CD4-positive, alpha-beta T cell treated with Interleukin-15 for 4 hours (primary cell): ENCODE data around the gene CCNL1.
A peak's percentile ranks its signal among the peaks of the same experiment; 100 is the strongest.
"Not testable (repeated sequence)": the region's sequence is repeated elsewhere in the genome, so short reads cannot be mapped to it uniquely, and the experiment has no call there.

Source experiments
- DNase-seq: peaks from one replicate; pipeline ENCODE4 v3.0.0-alpha.2; 2020; ENCODE audit warnings: low spot score

CCNL1 gene

GRCh38 chr3:157159762-157160657, at the start of gene CCNL1:
CCNL1 (minus strand) TSS chr3:157160147; CDS start chr3:157160094, 53 bp downstream.
- DNase-seq, result peak; percentile 95

- DNase-seq, result no peak
Measured at GRCh38 chr3:157204880-157205279, 44.9 kb upstream of the CCNL1 start.

- no peak for DNase-seq
Measured at GRCh38 chr3:157204431-157204830, 44.5 kb upstream of the CCNL1 start.

GRCh38 chr3:157201648-157202278, 41.8 kb upstream of the CCNL1 start:
- peak; percentile 41 for DNase-seq

- DNase-seq, result no peak
Measured at GRCh38 chr3:157199841-157200240, 39.9 kb upstream of the CCNL1 start.

GRCh38 chr3:157195965-157196364, 36.0 kb upstream of the CCNL1 start:
- DNase-seq, result no peak

GRCh38 chr3:157191149-157191548, 31.2 kb upstream of the CCNL1 start:
- not testable (repeated sequence) for DNase-seq

- no peak for DNase-seq
Measured at GRCh38 chr3:157190380-157190872, 30.5 kb upstream of the CCNL1 start.

- DNase-seq, result no peak
Measured at GRCh38 chr3:157188391-157188790, 28.4 kb upstream of the CCNL1 start.

GRCh38 chr3:157182879-157183278, 22.9 kb upstream of the CCNL1 start:
- DNase-seq, result no peak

- no peak for DNase-seq
Measured at GRCh38 chr3:157180262-157180661, 20.3 kb upstream of the CCNL1 start.

GRCh38 chr3:157179365-157179803, 19.4 kb upstream of the CCNL1 start:
- no peak for DNase-seq

- not testable (repeated sequence) for DNase-seq
Measured at GRCh38 chr3:157178503-157179364, 18.8 kb upstream of the CCNL1 start.

GRCh38 chr3:157177801-157178453, 18.0 kb upstream of the CCNL1 start:
- DNase-seq, result not testable (repeated sequence)

GRCh38 chr3:157176934-157177333, 17.0 kb upstream of the CCNL1 start:
- DNase-seq, result no peak

- DNase-seq, result no peak
Measured at GRCh38 chr3:157175691-157176507, 16.0 kb upstream of the CCNL1 start.

- peak; percentile 98 for DNase-seq
Measured at GRCh38 chr3:157174649-157175498, 14.9 kb upstream of the CCNL1 start.

- peak; percentile 16 for DNase-seq
Measured at GRCh38 chr3:157174290-157174648, 14.3 kb upstream of the CCNL1 start.

- DNase-seq, result not testable (repeated sequence)
Measured at GRCh38 chr3:157173343-157173742, 13.4 kb upstream of the CCNL1 start.

- no peak for DNase-seq
Measured at GRCh38 chr3:157172746-157173145, 12.8 kb upstream of the CCNL1 start.
